Islet precursor cell (in vitro differentiated cells): Measurements from ENCODE around the gene CFAP73.

Experiments used
- DNase-seq: peaks from one replicate; pipeline ENCODE4 v3.0.0-alpha.2; 2018

CFAP73 gene

DNA sequence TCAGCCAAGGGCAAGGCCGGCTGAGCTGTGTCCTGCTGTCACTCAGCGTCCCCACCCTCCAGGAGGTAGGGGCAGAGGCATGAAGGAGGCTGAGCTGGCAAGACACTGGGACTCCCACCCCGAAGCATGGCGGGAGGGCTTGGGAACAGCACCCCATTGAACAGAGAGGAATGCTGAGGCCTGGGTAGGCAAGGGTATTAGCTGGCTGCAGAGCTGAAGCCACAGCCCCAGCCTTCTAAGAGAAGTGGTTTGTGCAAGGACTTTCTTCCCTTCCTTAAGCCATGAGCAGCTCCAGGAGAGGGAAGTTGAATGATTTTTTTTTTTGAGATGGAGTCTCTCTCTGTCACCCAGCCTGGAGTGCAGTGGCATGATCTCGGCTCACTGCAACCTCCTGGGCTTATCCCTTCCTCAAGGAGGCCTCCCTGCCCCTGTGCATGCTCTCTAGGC is 6.6 kb upstream of the CFAP73 start:
- DNase-seq = no peak

GRCh38 chr12:113143959-113144358 is 5.6 kb upstream of the CFAP73 start:
- no peak for DNase-seq

- DNase-seq = no peak
Measured at GRCh38 chr12:113144806-113145205, 4.7 kb upstream of the CFAP73 start.

GRCh38 chr12:113145720-113146551 is 3.6 kb upstream of the CFAP73 start:
- DNase-seq = no peak

GRCh38 chr12:113146999-113147398 is 2.5 kb upstream of the CFAP73 start:
- DNase-seq = no peak

- no peak for DNase-seq
Measured at GRCh38 chr12:113151655-113152054, 2.1 kb downstream of the CFAP73 start.

DNA sequence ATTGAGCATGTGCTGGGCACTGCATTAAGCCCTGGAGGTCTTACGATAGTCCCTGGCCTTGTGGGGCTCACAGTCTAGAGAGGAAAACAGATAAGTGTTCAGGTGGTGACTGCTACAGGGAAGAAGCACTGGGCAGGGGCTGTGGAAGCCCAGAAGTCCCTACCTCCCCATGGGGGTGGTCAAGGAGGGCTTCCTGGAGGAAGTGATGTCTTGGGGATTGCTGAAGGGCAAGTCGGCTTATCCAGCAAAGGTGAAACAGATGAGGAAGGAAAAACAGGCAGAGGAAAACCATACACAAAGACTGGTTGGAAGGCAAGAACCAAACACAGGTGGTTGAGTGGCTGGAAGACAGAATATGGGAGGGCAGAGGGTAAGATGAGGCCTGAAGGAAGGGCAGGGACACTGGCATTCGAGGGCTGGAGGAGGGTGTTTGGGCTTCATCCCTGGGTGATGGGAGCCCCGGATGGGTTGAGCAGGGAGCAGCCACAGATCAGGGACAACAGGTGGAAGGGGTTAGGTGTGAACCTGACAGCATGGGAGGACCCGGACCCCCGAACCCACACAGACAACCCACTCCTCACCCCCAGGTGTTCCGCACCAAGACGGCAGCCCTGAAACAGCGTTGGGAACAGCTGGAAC is 2.8 kb downstream of the CFAP73 start:
- DNase-seq = no peak

- peak; percentile 94 for DNase-seq
Measured at GRCh38 chr12:113152835-113153814, 3.6 kb downstream of the CFAP73 start.

DNA sequence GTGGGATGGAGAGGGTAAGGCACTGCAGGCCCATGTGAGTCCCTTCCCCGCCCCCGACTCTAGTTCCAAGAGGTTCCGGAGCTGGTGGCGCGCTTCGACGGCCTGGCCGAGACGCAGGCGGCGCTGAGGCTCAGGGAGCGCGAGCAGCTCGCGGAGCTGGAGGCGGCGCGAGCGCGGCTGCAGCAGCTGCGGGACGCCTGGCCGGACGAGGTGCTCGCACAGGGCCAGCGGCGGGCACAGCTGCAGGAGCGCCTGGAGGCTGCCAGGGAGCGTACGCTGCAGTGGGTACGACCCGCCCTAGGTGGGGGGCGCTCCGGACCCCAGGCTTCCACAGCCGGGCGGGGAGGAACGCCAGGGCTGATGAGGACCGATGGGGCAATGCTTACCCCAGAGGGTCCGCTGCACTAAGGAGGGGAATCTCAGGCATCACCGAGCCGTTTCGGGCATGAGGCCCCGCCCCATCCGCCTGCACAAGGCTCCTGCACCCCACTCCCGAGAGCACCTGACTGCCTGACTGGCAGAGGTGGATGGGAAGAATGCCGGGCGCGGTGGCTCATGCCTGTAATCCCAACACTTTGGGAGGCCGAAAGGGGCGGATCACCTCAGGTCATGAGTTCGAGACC is 4.9 kb downstream of the CFAP73 start:
- peak; percentile 81 for DNase-seq

- peak; percentile 53 for DNase-seq
Measured at GRCh38 chr12:113155060-113155459, 5.5 kb downstream of the CFAP73 start.

DNA sequence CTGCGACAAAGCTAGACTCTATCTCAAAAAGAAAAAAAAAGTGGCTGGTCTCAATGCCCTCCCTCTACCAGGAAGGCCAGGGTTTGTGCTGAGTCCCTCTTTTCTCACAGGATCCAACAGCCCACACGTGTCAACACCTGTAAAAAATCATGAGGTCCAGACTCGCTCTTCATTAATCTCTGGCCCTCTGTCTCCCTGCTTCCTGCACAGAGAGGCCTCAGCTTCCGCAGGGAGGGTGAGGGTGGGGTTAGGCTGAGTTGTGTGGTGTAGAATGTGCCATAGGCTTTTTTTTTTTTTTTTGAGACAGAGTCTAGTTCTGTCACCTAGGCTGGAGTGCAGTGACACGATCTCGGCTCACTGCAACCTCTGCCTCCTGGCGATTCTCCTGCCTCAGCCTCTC is 6.1 kb downstream of the CFAP73 start:
- DNase-seq = no peak

GRCh38 chr12:113157218-113157859 is 7.8 kb downstream of the CFAP73 start:
- no peak for DNase-seq

GRCh38 chr12:113158439-113159203 is 9.1 kb downstream of the CFAP73 start:
- no peak for DNase-seq

DNA sequence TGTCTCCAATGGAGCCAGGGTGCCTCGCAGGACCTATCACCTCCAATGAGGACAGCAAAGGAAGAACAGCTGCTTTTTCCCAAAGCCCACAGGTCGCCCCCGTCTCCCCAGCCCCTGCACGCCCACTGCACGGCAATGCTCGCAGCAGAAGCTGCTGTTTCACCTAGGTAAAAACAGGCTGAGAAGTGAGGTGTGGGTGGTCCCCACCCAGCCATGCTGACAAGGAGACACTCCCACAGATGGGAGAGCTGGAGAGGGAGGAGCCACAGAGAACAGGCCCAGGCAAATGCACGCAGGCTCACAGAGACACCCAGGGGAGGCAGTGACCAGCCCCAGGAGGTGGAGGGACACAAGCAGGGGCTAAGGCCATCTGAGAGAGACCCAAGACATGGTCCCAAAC is 10.4 kb downstream of the CFAP73 start:
- DNase-seq = no peak

- peak; percentile 100 for DNase-seq
Measured at GRCh38 chr12:113161415-113162016, 12.0 kb downstream of the CFAP73 start.

DNA sequence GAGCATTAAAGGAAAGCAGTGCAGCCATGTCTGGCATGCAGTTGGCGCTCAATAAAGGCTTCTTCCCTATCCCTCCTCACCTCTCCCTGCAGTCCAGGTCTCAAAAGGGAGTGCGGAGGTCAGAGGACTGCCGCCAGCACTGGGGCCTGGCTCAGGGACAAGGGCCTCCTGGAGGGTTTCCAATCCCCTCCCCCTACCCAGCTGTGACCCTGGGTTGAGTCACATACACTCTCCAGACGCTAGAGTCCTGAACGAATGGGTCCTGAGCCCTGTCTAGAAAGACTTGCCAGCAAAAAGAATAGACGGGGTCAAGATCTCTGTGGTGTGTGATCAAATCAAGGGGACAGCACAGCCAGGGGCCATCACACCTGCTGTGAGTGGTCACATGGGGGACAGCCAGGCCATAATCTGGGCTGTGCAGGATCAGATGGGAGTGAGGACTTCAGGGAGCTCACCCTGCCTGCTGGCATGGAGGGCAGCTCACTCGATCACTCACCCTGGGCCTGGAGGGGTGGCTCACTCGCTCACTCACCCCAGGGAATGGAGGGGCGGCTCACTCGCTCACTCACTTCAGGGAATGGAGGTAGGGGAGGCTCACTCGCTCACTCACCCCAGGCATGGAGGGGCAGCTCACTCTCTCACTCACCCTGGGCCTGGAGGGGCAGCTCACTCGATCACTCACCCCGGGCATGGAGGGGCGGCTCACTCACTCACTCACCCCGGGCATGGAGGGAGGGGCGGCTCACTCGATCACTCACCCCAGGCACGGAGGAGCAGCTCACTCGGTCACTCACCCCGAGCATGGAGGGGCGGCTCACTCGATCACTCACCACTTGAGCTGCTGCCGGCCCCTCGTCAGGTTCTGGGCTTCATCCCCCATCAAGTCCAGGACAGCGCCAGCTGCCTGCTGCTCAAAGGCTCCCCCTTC is 12.8 kb downstream of the CFAP73 start:
- DNase-seq = peak; percentile 90

DNA sequence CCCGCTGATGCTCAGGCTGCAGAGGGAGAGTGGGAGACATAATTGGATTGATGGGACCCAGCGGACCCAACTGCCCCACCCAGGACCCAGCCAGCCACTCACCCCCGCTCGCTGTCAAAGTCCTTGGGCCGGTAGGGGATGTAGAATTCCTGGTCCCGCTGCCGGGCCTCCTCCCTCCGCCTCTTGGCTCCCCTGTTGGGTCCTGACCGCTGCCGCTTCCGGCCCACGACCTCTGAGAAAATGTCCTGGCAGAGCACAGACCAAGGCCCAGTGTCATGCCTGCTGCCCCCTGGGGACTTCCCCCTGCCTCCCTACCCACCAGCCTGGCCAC is 13.5 kb downstream of the CFAP73 start:
- DNase-seq = no peak

DNA sequence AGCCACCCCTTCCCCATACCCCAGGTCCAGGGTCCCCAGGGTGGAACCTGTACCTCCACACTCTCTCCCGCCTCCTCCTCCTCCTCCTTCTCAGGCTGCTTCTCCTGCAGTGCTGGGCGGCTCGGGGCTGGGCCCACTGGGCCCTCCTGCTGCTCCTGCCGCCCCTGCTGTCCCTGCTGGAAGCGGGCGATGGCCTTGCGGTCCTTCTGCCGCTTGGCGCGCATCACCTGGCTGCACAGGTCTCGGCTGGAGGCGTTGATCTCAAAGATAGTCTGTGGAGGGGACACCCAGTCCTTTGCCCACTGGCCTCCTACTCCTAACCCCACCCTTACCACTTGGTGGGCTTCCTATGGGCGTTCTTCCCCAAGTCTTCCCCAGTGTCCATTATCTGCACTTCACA is 14.5 kb downstream of the CFAP73 start:
- DNase-seq = no peak

DNA sequence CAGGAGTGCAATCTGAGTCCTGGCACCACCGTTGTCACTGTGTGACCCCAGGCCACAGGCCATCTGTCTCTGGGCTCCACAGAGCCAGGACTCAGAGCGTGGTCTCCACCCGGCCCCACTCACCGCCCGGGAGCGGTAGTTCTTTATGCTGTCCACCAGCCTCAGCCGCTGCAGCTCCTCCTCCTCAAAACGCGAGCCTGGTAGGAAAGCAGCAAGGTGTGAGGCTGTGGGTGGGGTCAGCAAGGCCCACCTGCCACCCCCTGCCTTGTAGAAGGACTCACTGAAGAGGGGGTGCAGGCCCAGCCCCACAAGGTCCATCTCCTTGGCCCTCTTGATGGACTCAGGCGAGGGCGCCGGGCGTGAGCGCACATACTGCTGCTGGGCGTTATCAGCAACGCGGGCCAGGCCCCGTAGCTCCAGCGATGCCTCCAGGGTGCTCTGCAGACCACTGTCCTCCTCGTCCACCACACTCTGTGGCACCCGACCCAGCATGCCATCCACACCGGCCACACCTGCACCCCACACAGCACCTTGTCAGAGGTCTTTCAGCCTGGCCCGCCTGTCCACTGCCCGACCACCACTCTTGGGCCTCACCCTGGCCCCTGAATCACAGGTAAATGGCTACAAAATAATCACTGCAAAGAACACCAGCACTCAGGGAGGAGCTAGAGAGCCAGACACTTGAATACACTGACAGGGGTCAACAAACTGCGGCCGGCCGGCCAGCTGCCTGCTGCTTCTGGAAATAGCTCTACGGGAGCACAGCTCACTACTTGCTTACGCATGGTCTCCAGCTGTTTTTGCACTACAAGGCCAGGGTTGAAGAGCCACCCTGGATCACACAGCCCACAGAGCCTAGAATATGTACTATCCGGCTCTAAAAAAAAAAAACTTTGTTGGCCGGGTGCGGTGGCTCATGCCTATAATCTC is 16.3 kb downstream of the CFAP73 start:
- DNase-seq = no peak
